Measurements from ENCODE around the gene HSD17B1. TPM values are rescaled to one million over a fixed set of nuclear protein-coding genes. Genes with fewer than 3 reads are reported as not detected.
A peak's percentile ranks its signal among the peaks of the same experiment; 100 is the strongest.

Gene HSD17B1
- total RNA-seq, 2 donors from 2014 or later, result 0.88 to 1.7 TPM

- Histone ChIP-seq H3K4me3 (peak within 1 kb of the TSS; percentile 61), H3K27me3 (no peaks in the 10 kb centered on the region), H3K36me3 (peaks cover 21% of the 10 kb centered on the region), H3K4me1 (peaks cover 4% of the 10 kb centered on the region), H3K9me3 (no peaks in the 10 kb centered on the region), H3K27ac (peak within 1 kb of the TSS; percentile 90), H3K9ac (ENCODE audit: low read depth in 2 of 2, low read length in 2 of 2) (peak within 1 kb of the TSS; percentile 71 to 98)
- intact Hi-C loops (cut with DNase I), result no loop called here
- peak; percentile 98 for DNase-seq
- TF ChIP-seq CTCF (IDR thresholded peaks at IDR 0.05), result no peak
These were observed 25.0 kb downstream of the HSD17B1 start, which contains the start of gene PSMC3IP for GRCh38 chr17:42577532-42578281. PSMC3IP (minus strand) TSS chr17:42577729; CDS start chr17:42577686, 43 bp downstream.

GRCh38 chr17:42578282-42578869 is 25.7 kb downstream of the HSD17B1 start:
- TF ChIP-seq CTCF (IDR thresholded peaks at IDR 0.05), result peak; percentile 70
- Histone ChIP-seq H3K4me3 (peak overlapping the region; percentile 61), H3K27me3 (no peaks in the 10 kb centered on the region), H3K4me1 (peaks cover 4% of the 10 kb centered on the region), H3K9me3 (no peaks in the 10 kb centered on the region), H3K27ac (peak overlapping the region; percentile 90), H3K9ac (ENCODE audit: low read depth in 2 of 2, low read length in 2 of 2) (peak overlapping the region; percentile 71 to 98), H3K36me3 (peaks cover 19% of the 10 kb centered on the region)
- DNase-seq, result peak; percentile 88
- intact Hi-C loops (cut with DNase I), result no loop called here

- H3K4me3 ChIP-seq, result no peak overlapping the region
- intact Hi-C loops (cut with DNase I), result loop anchor here (10.0 kb wide), 1 partner anchor 105 kb away; the partner anchor contains the start of genes CCR10 and CNTNAP1
- H3K27ac ChIP-seq, result no peak overlapping the region
- no peak overlapping the region for H3K9ac ChIP-seq (ENCODE audit: low read depth in 2 of 2, low read length in 2 of 2)
- no peak for TF ChIP-seq CTCF (IDR thresholded peaks at IDR 0.05)
- no peaks in the 10 kb centered on the region for H3K9me3 ChIP-seq
- no peaks in the 10 kb centered on the region for H3K27me3 ChIP-seq
- peaks cover 23% of the 10 kb centered on the region for H3K36me3 ChIP-seq
- H3K4me1 ChIP-seq, result peaks cover 4% of the 10 kb centered on the region
- no peak for DNase-seq
These were observed 27.2 kb downstream of the HSD17B1 start for GRCh38 chr17:42579794-42580551.

GRCh38 chr17:42581744-42582270 is 29.1 kb downstream of the HSD17B1 start:
- H3K36me3 ChIP-seq, result peaks cover 29% of the 10 kb centered on the region
- intact Hi-C loops (cut with DNase I), result loop anchor here (10.0 kb wide), 1 partner anchor 103 kb away; the partner anchor contains the start of genes CCR10 and CNTNAP1
- peaks cover 4% of the 10 kb centered on the region for H3K4me1 ChIP-seq
- H3K27ac ChIP-seq, result no peak overlapping the region
- TF ChIP-seq CTCF (IDR thresholded peaks at IDR 0.05), result no peak
- no peak for DNase-seq
- H3K9ac ChIP-seq (ENCODE audit: low read depth in 2 of 2, low read length in 2 of 2), result no peak overlapping the region
- no peak overlapping the region for H3K4me3 ChIP-seq
- H3K9me3 ChIP-seq, result no peaks in the 10 kb centered on the region
- no peaks in the 10 kb centered on the region for H3K27me3 ChIP-seq

GRCh38 chr17:42584880-42585279 is 32.2 kb downstream of the HSD17B1 start:
- Histone ChIP-seq H3K9me3 (no peaks in the 10 kb centered on the region), H3K4me3 (no peak overlapping the region), H3K27ac (no peak overlapping the region), H3K9ac (ENCODE audit: low read depth in 2 of 2, low read length in 2 of 2) (no peak overlapping the region), H3K27me3 (no peaks in the 10 kb centered on the region), H3K4me1 (no peaks in the 10 kb centered on the region), H3K36me3 (peaks cover 29% of the 10 kb centered on the region)
- no peak for DNase-seq
- intact Hi-C loops (cut with DNase I), result loop anchor here (10.0 kb wide), 1 partner anchor 100 kb away; the partner anchor contains the start of genes CCR10 and CNTNAP1
- no peak for TF ChIP-seq CTCF (IDR thresholded peaks at IDR 0.05)

All from colonic mucosa (tissue), 4 donors.